ENCODE data around the gene PARP12.

PARP12 gene

DNA sequence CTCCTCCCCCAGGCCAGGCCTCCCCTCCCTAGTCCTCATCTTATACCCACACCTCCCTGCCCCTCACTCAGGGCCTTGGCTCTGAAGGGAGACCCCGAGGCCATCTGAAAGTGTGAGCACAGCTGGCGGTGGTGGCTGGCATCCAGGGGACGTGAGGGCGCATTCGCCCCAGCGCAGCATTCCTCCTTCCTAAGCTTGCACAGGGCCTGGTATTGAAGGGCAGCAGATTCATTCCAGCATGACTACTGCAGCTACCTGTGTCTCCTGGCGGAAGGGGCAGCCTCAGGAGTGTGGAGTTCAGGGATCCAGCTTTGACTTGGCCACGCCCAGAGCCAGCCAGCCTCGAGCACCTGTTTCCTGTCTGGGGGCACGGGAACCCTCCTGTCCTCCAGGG, 72.6 kb downstream of the PARP12 start:
- DNase-seq, result no peak

DNA sequence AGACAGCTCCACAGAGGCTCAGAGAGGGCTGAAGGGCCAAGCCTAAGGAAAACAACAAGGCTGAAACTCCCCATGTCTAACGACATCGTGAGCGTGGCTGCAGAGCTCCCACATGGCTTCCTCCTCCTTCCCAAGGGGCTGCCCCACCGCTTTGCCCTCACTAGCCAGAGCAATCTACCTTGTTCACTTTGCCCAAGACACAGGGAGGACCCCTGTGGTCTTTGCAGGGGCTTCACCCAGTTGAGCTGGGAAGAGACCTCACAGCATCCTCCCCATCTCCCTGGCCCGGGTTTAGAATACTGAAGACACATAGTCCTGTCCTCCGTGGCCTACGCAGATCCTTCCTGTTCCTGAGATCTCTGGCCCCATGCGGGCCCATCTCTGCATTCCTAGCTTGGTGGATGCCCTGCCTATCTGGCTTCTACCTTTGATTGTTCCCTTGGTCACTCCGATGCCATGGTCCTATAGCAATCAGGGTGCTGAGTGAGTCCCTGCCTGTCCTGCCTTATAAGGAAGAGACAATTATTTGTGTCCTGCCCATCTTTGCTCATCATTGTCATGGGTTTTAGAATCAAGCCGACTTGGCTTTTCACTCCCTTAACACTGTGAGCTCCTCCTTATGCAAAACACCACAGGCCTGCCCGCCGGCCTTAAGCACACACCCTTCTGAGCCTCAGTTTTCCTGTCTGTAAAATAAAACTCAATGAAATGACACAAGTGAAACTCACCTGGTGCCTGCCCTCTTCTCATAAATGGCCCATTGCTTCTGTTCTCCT, 73.2 kb downstream of the PARP12 start:
- DNase-seq, result no peak

DNA sequence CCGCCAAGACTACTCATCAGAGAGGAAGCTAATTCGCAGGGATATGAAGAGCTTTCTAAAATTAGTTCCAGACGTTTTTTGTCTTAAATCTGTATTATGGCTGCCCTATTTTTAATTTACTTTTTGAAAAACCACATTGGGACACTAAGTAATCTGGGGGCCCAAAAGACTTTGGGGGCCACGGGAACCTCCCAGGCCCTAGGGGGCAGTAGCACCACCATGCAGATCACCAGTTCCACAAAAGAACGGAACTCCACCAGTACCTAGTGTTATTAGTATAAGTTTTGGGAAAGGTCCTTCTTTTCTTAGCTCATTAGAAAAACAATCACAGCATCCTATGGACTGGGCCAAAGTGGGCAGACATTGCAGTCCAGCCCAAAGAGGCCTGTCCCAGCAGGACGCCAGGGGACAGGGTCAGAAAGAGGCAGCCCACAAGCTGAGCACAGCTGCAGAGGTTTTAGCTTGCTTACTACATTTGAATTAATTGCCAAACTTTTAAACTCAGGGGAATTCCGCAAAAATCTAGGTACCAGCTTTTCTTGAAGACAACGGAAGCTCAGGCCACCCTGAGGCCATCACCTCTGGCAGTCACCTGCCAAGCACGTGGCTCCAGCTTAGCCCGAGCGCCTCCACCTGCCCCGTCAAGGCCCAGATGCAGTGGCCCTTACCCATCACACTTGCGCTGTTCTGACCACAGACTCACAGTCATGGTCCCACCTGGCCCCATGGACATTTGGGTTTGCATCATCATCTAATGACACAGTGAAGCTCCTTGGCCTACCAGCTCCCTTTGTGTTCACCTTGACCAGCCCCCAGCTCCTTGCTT, 74.8 kb downstream of the PARP12 start:
- DNase-seq, result no peak

DNA sequence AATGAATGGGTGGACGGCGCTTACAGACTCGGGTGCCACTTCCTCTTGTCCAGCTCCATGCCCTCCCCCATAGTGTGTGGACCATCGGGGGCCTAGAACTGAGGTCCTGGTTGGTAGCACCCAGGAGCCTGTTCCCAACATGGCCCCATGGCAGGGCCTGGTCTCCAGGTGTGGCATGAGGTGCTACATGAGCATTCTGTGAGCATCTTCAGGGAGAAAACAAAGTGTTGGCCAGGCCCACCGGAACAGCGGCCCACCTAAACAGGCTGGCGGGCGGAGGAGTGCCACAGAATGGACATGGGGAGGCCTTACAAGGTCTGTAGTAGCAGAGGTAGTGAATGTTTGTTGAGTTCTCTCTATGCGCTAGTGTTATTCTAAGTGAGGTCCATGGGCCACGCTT, 76.9 kb downstream of the PARP12 start:
- DNase-seq, result no peak

DNA sequence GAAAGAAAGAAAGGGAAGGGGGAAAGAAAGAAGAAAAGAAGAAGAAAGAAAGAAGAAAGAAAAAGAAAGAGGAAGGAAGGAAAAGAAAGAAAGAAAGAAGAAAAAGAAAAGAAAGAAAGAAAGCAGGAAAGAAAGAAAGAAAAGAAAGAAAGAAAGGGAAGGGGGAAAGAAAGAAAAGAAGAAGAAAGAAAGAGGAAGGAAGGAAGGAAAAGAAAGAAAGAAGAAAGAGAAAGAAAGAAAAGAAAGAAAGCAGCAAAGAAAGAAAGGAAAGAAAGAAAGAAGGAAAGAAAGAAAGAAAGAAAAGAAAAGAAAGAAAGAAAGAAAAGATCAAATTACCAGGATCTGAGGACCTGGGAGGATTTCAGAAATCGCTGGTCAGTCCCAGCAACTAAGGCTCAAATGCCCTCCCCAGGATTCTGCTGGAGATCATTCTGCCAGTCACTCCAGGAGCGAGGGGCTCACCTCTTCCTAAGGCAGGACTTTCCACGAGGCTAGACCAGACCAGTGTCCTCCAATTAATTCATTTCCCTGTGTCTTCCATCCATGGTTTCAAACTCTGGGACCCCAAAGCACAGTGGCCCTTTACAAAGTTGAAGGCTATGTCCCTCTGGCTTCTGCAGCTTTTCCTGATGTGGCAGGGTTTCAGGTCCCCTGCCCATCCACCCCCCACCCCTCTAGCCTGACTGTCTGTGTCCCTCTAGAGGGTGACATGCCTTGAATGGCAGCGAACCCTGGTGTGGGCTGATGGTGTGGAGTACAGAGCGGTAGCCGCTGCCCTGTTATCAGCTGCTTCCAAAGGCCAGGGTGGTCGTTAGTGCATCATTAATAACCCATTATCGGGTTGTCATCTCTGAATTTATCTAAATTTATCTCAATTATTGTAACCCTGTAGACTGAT, 77.9 kb downstream of the PARP12 start:
- DNase-seq, result no peak

DNA sequence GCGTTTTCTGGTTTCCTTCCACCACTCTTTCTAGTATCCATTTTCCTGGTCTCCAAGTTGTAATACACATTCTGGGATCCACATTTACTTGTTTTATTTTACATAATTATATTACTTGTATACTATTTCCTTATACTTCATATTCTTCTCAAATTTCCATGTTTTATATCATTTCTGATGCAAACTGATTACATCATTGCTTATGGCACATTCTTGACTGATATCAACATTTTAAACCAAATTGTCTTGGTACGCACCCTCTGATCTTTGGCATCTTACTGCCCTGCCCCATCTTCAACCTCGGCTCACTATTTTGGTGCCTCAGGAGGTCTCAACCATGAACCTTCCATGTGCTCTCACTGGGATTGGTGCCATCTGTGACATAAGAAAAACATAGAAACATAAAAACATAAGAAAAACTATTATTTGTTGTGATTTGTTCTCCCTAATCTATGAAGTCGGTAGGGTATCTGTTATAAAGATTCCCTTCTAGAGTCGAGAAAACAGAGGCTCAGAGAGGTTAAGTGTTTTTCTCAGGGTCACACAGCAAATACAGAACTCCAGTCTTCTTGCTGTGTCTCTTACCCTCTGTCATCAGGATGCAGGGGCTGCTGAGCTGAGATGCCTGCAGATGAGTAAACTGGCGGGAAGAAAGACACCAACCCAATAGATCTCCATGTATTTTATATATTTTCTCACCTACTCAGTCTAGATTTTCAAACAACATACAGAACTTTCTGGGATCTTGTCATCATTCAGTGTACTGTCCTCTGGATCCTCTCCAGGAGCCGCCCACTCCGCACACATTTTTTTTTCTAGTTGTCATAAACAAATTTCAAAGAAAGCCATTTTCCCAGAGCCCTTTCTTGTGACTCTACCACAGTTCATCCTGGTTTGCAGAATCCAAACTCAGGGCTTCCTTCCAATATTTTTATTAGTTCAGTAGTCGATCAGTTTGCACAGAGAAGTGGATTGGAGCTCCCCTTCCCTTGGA, 79.5 kb downstream of the PARP12 start:
- no peak for DNase-seq

DNA sequence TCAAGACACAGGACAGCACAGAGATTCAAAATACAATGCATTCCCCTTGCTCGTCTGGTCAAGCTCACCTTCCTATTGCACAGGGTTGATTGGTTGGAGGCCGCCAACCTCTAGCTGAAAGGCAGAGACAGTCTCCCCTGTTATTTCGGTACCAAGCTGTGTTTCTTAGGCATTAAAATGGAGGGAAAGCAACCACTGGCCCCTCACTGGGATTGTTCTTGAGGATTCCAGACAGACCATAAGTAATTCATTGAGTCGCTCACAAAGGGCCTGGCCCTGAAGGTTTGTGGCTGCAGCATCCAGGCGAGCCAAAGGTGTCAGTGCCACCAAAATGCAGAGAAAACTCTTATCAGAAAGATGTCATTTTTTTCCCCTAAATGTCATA, 81.2 kb downstream of the PARP12 start:
- DNase-seq, result no peak

DNA sequence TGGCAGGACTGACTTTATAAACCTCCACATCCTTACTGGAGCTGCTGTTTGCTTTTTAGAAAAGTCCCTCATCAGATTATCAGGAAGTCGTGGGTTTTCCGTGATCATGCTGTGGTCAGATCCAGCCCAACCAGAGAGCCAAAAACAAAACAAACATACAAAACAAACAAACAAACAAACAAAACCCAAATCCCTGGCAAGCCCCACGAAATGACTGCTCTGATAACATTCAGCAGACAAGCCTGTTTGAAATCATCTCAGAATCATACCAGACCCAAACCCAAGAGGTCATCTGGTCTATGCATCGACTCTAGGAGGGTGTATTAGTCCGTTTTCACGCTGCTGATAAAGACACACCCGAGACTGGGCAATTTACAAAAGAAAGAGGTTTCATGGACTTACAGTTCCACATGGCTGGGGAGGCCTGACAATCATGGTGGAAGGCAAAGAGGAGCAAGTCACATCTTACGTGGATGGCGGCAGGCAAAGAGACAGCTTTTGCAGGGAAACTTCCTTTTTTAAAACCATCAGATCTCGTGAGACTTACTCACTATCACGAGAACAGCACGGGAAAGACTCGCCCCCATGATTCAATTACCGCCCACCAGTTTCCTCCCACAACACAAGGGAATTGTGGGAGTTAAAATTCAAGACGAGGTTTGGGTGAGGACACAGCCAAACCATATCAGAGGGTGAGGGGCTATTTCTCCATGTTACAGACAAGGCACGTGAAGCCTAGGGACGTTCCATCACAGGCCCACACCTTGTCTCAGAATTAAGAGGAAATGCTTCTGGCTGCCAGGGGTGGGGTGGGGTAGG, 85.7 kb downstream of the PARP12 start:
- no peak for DNase-seq

DNA sequence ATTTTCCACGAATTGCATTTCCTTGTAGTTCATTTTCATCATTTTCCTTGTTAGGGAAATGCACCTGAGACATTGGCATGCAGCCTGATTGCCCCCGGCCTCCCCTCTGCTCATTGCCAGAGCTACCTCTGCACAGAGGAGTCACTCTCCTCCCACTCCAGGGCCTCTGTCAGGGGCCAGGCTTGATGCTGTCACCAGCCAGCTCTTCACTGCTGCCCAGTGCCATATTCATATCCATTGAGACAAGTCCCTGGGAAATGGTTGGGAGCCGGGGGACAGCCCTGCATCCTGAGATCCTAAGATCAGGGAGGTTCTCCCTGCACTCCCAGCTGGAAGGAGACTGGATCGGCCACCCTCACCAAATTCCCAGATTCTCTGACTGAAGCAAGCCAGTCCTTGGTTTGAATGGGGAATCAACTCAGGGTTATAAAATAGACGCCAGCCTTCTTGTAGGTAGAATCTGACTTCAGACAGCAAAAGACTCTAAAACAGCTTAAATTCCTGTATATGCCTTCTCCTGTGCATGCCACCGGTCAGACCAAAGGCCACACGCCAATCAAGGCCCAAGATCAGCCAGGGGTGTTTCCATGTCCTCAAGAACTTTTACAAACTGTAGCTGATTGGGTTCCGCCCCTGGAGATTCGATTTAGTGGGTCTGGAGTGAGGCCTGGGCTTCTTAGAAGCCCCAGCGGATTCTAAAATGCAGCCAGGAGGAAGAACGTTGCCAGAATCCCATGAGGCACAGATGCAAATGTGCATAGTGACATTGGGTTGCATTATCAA, 86.5 kb downstream of the PARP12 start:
- DNase-seq, result no peak

DNA sequence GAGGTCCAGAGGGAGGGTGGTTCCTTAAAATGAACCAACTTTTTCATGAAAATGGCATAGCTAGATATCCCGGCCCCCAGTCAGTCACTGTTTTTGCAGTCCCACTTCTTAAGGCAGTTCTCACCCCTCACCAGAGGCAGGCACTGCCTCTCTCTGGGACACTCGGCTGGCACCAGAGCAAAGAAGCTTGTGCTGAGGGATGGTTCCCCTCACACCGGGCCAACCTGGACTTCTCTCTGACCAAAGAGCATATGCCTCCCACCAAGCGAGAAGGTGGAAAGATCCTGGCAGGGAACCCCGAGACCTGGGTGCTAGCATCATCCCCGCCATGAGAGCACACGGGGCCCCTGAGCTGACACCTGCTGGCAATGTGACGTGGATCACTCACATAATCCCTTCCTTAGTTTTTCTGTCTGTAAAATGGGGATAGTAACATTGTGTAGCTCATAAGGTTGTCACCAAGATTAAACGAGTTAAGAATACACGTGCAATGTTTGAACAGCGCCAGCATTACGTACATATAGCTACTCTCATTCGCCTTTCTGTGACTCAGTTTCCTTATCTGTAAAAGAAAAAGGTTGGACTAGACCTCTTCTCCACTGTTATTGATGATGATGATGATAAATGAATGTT, 88.5 kb downstream of the PARP12 start:
- DNase-seq, result no peak

All from NCI-H446 (cell line).